ENCODE results near the gene KCNJ4. TPM values are rescaled to one million over a fixed set of nuclear protein-coding genes. Genes with fewer than 3 reads are reported as not detected.

The KCNJ4 gene
- total RNA-seq, 1 experiment from 2014 or later: 0.92 TPM

DNA sequence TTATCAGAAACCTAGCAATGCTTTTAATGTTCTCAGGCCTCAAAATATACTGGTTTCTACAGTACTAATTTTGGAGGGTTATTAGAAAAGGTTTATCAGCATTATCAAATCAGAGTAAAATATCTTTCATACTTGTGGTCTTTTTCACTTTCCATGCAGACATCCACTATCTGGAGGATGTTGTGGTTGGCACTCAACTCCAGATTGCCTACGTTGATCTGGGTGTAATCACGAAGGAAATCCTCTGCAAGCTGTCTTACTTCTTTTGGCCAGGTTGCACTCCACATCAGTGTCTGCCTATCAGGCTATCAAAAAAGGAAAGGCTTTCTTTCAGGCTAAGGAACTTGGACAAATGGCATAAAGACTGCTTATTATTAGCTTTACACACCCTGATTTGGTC, 39.5 kb upstream of the KCNJ4 start:
- H3K9me3 ChIP-seq (ENCODE audit: control insufficient read depth, low read depth, low read length): no peaks in the 10 kb centered on the region
- no peaks in the 10 kb centered on the region for H3K4me1 ChIP-seq (ENCODE audit: insufficient read depth, low read length)
- H2BK5ac ChIP-seq (ENCODE audit: insufficient read length, low read length): no peak overlapping the region
- H3K14ac ChIP-seq (ENCODE audit: insufficient read depth, low read length): no peak overlapping the region
- no peak overlapping the region for H2AK5ac ChIP-seq (ENCODE audit: insufficient read length, low read length)
- H3K9ac ChIP-seq (ENCODE audit: extremely low read depth, insufficient read length, low read length): no peak overlapping the region
- no peak overlapping the region for H2BK20ac ChIP-seq (ENCODE audit: low read depth, low read length, poor library complexity, severe bottlenecking)
- H3K79me1 ChIP-seq (ENCODE audit: insufficient read depth, low read depth, low read length, poor library complexity, severe bottlenecking): peaks cover 5% of the 10 kb centered on the region
- no peak overlapping the region for H3K56ac ChIP-seq (ENCODE audit: insufficient read length, low read depth, low read length)
- H4K5ac ChIP-seq (ENCODE audit: insufficient read length, low read depth, low read length): no peak overlapping the region
- no peak overlapping the region for H2BK120ac ChIP-seq (ENCODE audit: low read depth, low read length, poor library complexity, severe bottlenecking)
- DNase-seq: no peak
- 0 out of 2 replicates have a peak, but pooled peaks cover 2% of the 10 kb centered on the region for H3K79me2 ChIP-seq (ENCODE audit: insufficient read depth, low read length)
- WGBS (ENCODE audit: extremely low coverage, insufficient read length, low lambda C conversion rate): no CpG with 5 or more reads among the region's 2 CpGs
- Mint-ChIP-seq H3K27me3 (ENCODE audit: low read depth) (no peaks in the 10 kb centered on the region), H3K4me1 (peaks cover 16 to 27% of the 10 kb centered on the region in 2 experiments), H3K4me3 (no peak overlapping the region), H3K36me3 (ENCODE audit: insufficient read depth in 1 of 3, low read depth in 3 of 3) (peaks cover 76 to 97% (median 92%) of the 10 kb centered on the region in 3 experiments), H3K27ac (peak overlapping the region in 1 of 3 experiments; percentile 85; a peak in 2 of 7 replicates), H3K9me3 (no peaks in the 10 kb centered on the region)
- H2AFZ ChIP-seq (ENCODE audit: low read length): no peak overlapping the region
- H3T11ph ChIP-seq (ENCODE audit: low read length): no peak overlapping the region
- no peak overlapping the region for H2BK12ac ChIP-seq (ENCODE audit: insufficient read length, low read depth, low read length)
- no peak overlapping the region for H2BK15ac ChIP-seq (ENCODE audit: low read depth, low read length)
- no peaks in the 10 kb centered on the region for H3K27me3 ChIP-seq (ENCODE audit: insufficient read depth, low read length)
- no peak overlapping the region for H3K4me2 ChIP-seq (ENCODE audit: insufficient read depth, insufficient read length, low read length)
- TF ChIP-seq, protein P1, sequence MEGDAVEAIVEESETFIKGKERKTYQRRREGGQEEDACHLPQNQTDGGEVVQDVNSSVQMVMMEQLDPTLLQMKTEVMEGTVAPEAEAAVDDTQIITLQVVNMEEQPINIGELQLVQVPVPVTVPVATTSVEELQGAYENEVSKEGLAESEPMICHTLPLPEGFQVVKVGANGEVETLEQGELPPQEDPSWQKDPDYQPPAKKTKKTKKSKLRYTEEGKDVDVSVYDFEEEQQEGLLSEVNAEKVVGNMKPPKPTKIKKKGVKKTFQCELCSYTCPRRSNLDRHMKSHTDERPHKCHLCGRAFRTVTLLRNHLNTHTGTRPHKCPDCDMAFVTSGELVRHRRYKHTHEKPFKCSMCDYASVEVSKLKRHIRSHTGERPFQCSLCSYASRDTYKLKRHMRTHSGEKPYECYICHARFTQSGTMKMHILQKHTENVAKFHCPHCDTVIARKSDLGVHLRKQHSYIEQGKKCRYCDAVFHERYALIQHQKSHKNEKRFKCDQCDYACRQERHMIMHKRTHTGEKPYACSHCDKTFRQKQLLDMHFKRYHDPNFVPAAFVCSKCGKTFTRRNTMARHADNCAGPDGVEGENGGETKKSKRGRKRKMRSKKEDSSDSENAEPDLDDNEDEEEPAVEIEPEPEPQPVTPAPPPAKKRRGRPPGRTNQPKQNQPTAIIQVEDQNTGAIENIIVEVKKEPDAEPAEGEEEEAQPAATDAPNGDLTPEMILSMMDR (conservative IDR thresholded peaks at IDR 0.05): no peak
- H3K18ac ChIP-seq (ENCODE audit: insufficient read length, low read depth, low read length): no peak overlapping the region
- no peak overlapping the region for H4K91ac ChIP-seq (ENCODE audit: insufficient read length, low read depth, low read length)
- no peak overlapping the region for H3K4ac ChIP-seq (ENCODE audit: low read depth, low read length)
- no peak overlapping the region for H4K8ac ChIP-seq (replicated peaks; ENCODE audit: insufficient read length, low read depth, low read length)
- H3K23ac ChIP-seq (ENCODE audit: insufficient read length, low read depth, low read length): no peak overlapping the region
- H3K27ac ChIP-seq (ENCODE audit: insufficient read length, low read depth, low read length): no peak overlapping the region
- no peaks in the 10 kb centered on the region for H4K20me1 ChIP-seq (ENCODE audit: control insufficient read depth, insufficient read depth, insufficient read length)
- H3K23me2 ChIP-seq (ENCODE audit: insufficient read length, low read depth, low read length, poor library complexity, severe bottlenecking): no peaks in the 10 kb centered on the region

Data from H9 (cell line).